NB4 (cell line): Measurements from ENCODE around the gene LRRC36.

Experiments used
- DNase-seq: peaks from one replicate; pipeline ENCODE4 v3.0.0; 2010; ENCODE audit warnings: low read depth
- H3K4me3 ChIP-seq: one replicate; pipeline ENCODE4 v1.5.1; 2011; ENCODE audit warnings: mild to moderate bottlenecking, low read depth, low read length, moderate library complexity
- MYC ChIP-seq: IDR thresholded peaks from 2 replicates; pipeline ENCODE4 v1.6.1; 2011; ENCODE audit warnings: low read depth, low read length
- POLR2A ChIP-seq: IDR thresholded peaks from 2 replicates; pipeline ENCODE4 v1.6.1; 2011; ENCODE audit warnings: mild to moderate bottlenecking; ENCODE audit not compliant: insufficient read length; ENCODE audit errors: extremely low read depth
- TF ChIP-seq, protein P1 (sequence below): IDR thresholded peaks from one replicate; pipeline ENCODE4 v1.5.1; 2012; ENCODE audit warnings: low read depth, low read length
- TF ChIP-seq, protein P2 (sequence below): IDR thresholded peaks from 2 replicates; pipeline ENCODE4 v1.6.1; 2011; ENCODE audit warnings: low read depth, low read length

LRRC36 gene

DNA sequence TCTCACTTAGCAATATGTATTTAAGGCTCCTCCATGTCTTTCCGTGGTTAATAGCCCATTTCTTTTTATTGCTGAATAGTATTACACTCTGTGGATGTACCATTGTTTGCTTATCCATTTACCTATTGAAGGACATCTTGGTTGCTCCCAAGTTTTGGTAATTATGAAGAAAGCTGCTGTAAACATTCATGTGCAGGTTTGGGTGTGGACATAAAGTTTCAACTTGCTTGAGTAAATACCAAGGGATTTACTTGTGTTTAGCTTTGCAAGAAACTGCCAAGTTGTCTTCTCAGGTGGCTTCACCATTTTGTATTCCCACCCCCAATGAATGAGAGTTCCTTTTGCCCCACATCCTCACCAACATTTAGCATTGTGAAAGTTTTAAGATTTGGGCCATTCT is 9.5 kb downstream of the LRRC36 start:
- no peak overlapping the region for H3K4me3 ChIP-seq
- TF ChIP-seq MYC (no peak), POLR2A (no peak)
- TF ChIP-seq, protein P1, sequence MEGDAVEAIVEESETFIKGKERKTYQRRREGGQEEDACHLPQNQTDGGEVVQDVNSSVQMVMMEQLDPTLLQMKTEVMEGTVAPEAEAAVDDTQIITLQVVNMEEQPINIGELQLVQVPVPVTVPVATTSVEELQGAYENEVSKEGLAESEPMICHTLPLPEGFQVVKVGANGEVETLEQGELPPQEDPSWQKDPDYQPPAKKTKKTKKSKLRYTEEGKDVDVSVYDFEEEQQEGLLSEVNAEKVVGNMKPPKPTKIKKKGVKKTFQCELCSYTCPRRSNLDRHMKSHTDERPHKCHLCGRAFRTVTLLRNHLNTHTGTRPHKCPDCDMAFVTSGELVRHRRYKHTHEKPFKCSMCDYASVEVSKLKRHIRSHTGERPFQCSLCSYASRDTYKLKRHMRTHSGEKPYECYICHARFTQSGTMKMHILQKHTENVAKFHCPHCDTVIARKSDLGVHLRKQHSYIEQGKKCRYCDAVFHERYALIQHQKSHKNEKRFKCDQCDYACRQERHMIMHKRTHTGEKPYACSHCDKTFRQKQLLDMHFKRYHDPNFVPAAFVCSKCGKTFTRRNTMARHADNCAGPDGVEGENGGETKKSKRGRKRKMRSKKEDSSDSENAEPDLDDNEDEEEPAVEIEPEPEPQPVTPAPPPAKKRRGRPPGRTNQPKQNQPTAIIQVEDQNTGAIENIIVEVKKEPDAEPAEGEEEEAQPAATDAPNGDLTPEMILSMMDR = no peak
- TF ChIP-seq, protein P2, sequence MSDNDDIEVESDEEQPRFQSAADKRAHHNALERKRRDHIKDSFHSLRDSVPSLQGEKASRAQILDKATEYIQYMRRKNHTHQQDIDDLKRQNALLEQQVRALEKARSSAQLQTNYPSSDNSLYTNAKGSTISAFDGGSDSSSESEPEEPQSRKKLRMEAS = no peak
- no peak for DNase-seq

DNA sequence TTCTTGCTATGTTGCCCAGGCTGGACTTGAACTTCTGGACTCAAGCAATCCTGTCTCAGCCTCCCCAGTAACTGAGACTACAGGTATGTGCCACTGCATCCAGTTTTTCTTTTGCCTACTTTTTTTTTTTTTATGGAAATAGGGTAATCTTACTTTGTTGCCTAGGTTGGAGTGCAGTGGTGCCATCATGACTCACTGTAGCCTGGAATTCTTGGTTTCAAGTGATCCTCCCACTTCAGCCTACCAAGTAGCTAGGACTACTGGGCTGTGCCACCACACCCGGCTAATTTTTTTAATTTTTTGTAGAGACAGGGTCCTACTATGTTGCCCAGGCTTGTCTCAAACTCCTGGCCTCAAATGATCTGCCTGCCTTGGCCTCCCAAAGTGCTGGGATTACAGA is 10.0 kb downstream of the LRRC36 start:
- no peak for DNase-seq
- no peak overlapping the region for H3K4me3 ChIP-seq
- TF ChIP-seq, protein P2 = no peak
- TF ChIP-seq, protein P1 = no peak

DNA sequence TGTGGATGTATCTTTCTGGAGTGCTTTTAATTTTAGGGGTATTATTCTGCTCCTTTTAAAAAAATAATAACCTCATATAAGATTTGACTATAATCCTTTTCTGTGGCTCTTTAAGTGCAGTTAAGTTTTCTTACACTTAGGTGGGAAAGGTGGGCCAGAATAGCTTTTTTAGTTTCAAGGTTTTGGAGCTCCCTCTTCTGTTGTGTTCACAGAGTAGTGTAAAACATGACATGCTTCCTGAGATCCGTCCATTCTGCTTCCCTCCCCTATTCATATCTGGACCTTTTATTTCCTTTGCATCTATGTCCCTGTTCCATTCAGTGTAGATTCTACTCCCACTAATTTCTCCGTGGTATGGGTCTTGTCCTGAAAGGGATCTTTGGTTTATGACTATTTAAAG is 12.8 kb downstream of the LRRC36 start:
- no peak overlapping the region for H3K4me3 ChIP-seq
- TF ChIP-seq POLR2A = no peak
- TF ChIP-seq, protein P2 = no peak
- TF ChIP-seq, protein P1 = no peak
- TF ChIP-seq MYC = no peak
- DNase-seq = peak; percentile 33

DNA sequence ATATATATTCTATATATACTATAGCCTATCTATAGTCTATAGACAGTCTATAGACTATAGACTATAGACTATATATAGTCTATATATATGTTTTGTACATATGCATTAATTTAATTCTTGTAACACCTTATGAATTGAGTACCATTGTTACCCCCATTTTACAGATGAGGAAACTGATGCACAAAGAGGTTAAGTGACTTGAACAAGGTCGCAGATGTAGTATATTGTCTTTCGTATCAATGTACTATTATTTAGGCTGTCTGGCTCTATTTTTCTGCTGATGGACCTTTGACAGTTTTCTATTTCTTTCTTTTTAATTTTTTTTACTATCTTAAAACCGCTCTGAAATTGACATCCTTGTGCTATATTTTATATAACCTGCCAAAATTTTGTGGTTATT is 14.6 kb downstream of the LRRC36 start:
- DNase-seq = no peak
- TF ChIP-seq POLR2A (no peak), MYC (no peak)
- TF ChIP-seq, protein P1 = no peak
- TF ChIP-seq, protein P2 = no peak
- no peak overlapping the region for H3K4me3 ChIP-seq

DNA sequence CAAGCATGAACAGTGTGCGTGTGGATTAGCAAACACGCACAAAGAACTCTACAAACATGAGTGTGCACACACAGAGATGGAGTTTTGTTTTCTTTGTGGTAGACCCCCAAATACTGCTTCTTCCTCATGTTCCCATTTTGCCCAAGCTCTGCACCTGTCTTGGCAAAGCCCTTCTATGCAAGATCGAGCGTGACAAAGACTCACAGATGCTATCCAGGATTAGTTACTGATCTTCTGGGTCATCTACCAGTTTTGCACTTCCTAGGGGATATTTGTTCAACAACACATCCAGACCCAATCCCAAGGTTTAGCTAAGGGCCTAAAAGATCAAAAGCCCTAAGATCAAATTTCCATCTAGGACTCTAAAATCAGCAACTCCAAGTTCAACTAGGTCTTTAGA is 16.0 kb downstream of the LRRC36 start:
- no peak for DNase-seq
- H3K4me3 ChIP-seq = no peak overlapping the region
- TF ChIP-seq MYC (no peak), POLR2A (no peak)
- TF ChIP-seq, protein P2 = no peak
- TF ChIP-seq, protein P1 = no peak

DNA sequence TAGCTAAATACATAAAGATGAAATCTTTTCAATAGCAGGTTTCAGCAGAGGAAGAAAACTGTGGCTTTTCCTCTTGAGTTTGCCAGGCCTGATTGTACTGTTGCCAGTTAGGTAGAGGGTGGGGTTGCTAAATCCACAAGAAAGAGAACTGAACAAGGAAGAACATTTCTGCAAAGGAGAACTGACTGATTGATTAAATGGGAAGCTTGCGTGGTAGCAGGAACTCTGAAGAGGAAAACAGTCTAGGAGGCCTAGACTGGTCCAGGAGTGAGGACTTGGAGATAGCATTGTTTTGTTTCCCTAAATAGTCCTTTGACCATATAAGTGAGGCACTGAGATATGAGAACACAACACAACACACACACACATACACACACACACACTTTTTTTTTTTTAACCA is 18.8 kb downstream of the LRRC36 start:
- DNase-seq = no peak
- H3K4me3 ChIP-seq = no peak overlapping the region
- TF ChIP-seq, protein P2 = no peak
- TF ChIP-seq POLR2A (no peak), MYC (no peak)
- TF ChIP-seq, protein P1 = no peak
